A549 (cell line): Measurements from ENCODE around the gene ACAP1. TPM values are rescaled to one million over a fixed set of nuclear protein-coding genes. Genes with fewer than 3 reads are reported as not detected.

Experiments used
- ATAC-seq, 2 experiments: fragments of 200-7000 bp in 1 of 2; fragments of >200 bp in 1 of 2; cut with Nextera tagmentation in 1 of 2; cut with Tn5 transposase in 1 of 2; 3 replicates each; pipeline versions ENCODE4 v1.8.0 to v1.9.1; 2018 to 2020; ENCODE audit warnings: mild to moderate bottlenecking in 1 of 2, moderate library complexity in 1 of 2
- CTCF ChIA-PET: fragments of 300-600 bp; sonication (Branson Sonifier 250); formaldehyde crosslinking; extraction: SDS; loops from one replicate; lab custom pipeline; 2021; ENCODE audit warnings: antibody characterized with exemption, inconsistent platforms; lab: Yijun Ruan, JAX
- POLR2A ChIA-PET: fragments of 350-600 bp; formaldehyde crosslinking; extraction: SDS; loops from one replicate; lab custom pipeline; 2021; ENCODE audit warnings: antibody characterized with exemption, inconsistent platforms; lab: Yijun Ruan, JAX
- DNase-seq, 2 experiments: peaks; one replicate each; pipeline versions ENCODE4 v3.0.0 to v3.0.0-alpha.2; 2011 to 2016; ENCODE audit warnings: low read depth in 1 of 2, low spot score in 1 of 2
- FAIRE-seq: peaks from 2 replicates; lab custom pipeline; 2011; peaks lifted over from hg19 to GRCh38; lab: Jason Lieb, UNC
- H3K27ac ChIP-seq, 2 experiments: fragments of >200 bp; sonication (Bioruptor Twin); formaldehyde crosslinking; 3 replicates each; pipeline ENCODE4 v1.5.1; 2016 to 2017
- H3K4me1 ChIP-seq: fragments of >200 bp; sonication (Bioruptor Twin); formaldehyde crosslinking; 3 replicates; pipeline ENCODE4 v1.6.1; 2016
- H3K4me2 ChIP-seq: fragments of >200 bp; sonication (Bioruptor Twin); formaldehyde crosslinking; 3 replicates; pipeline ENCODE4 v1.6.1; 2016
- H3K4me3 ChIP-seq: fragments of >200 bp; sonication (Bioruptor Twin); formaldehyde crosslinking; 3 replicates; pipeline ENCODE4 v1.5.1; 2016
- H3K9me3 ChIP-seq: fragments of >200 bp; sonication (Bioruptor Twin); formaldehyde crosslinking; 3 replicates; pipeline ENCODE4 v1.6.1; 2016
- BHLHE40 ChIP-seq: IDR thresholded peaks from 2 replicates; pipeline ENCODE4 v1.6.1; 2012; ENCODE audit warnings: low read depth, low read length, inconsistent platforms
- CEBPB ChIP-seq, 2 experiments: fragments of >200 bp in 1 of 2; sonication (Bioruptor Twin) in 1 of 2; formaldehyde crosslinking in 1 of 2; IDR thresholded peaks; 2 replicates each; pipeline ENCODE4 v1.6.1; 2012 to 2016
- EHMT2 ChIP-seq: fragments of 200-600 bp; sonication (generic); IDR thresholded peaks from 2 replicates; pipeline ENCODE4 v1.6.1; 2016; ENCODE audit warnings: antibody characterized with exemption, low read depth, mild to moderate bottlenecking, moderate library complexity
- EP300 ChIP-seq, 2 experiments: fragments of >200 bp; sonication (Bioruptor Twin); formaldehyde crosslinking; IDR thresholded peaks; 2 replicates in 1 of 2; 3 replicates in 1 of 2; pipeline ENCODE4 v1.6.1; 2016 to 2017
- FOSB ChIP-seq: fragments of 250-450 bp; sonication (Bioruptor Pico); IDR thresholded peaks from 2 replicates; pipeline ENCODE4 v1.5.0; 2020; ENCODE audit warnings: mild to moderate bottlenecking, moderate library complexity
- FOXS1 ChIP-seq: fragments of 250-450 bp; sonication (Bioruptor Pico); IDR thresholded peaks from 2 replicates; pipeline ENCODE4 v1.5.0; 2020; ENCODE audit warnings: mild to moderate bottlenecking, moderate library complexity
- HDAC2 ChIP-seq: fragments of 200-600 bp; sonication (generic); IDR thresholded peaks from 2 replicates; pipeline ENCODE4 v1.6.1; 2016
- NFE2L2 ChIP-seq: fragments of 150-350 bp; conservative IDR thresholded peaks from 2 replicates; pipeline ENCODE4 v1.6.1; 2014; ENCODE audit warnings: low read length
- PHF8 ChIP-seq: fragments of 200-600 bp; sonication (generic); IDR thresholded peaks from 2 replicates; pipeline ENCODE4 v1.6.1; 2016; ENCODE audit warnings: low read depth, mild to moderate bottlenecking, antibody characterized with exemption, moderate library complexity, borderline replicate concordance
- POLR2A ChIP-seq: IDR thresholded peaks from 2 replicates; pipeline ENCODE4 v1.6.1; 2012; ENCODE audit warnings: mild to moderate bottlenecking, low read length
- RAD21 ChIP-seq, 2 experiments: fragments of >200 bp in 1 of 2; sonication (Bioruptor Twin) in 1 of 2; formaldehyde crosslinking in 1 of 2; IDR thresholded peaks in 1 of 2; conservative IDR thresholded peaks in 1 of 2; 2 replicates in 1 of 2; 3 replicates in 1 of 2; pipeline ENCODE4 v1.6.1; 2012 to 2018; ENCODE audit warnings: inconsistent platforms in 1 of 2
- SMC3 ChIP-seq: fragments of >200 bp; sonication (Bioruptor Twin); formaldehyde crosslinking; IDR thresholded peaks from 3 replicates; pipeline ENCODE4 v1.6.1; 2018; ENCODE audit warnings: inconsistent platforms
- TP53 ChIP-seq: fragments of 250-450 bp; sonication (Bioruptor Pico); IDR thresholded peaks from 2 replicates; pipeline ENCODE4 v1.5.0; 2021; ENCODE audit warnings: mild to moderate bottlenecking, moderate library complexity
- ZSCAN20 ChIP-seq: fragments of 250-450 bp; sonication (Bioruptor Pico); IDR thresholded peaks from 2 replicates; pipeline ENCODE4 v1.8.0; 2022; ENCODE audit warnings: mild to moderate bottlenecking, moderate library complexity
- WGBS: methylation state at CpG from one replicate; pipeline ENCODE4 v1.1.6; 2017; ENCODE audit errors: missing lambda C conversion rate; 5-methylcytosine and 5-hydroxymethylcytosine counted together
- polyA plus RNA-seq, 4 experiments: library from polyadenylated mRNA; depleted of rRNA in 3 of 4; stranded (reverse); fragments of >200 nt; fragmentation: RNase III in 1 of 4; extraction: RNeasy Plus Mini Kit Qiagen cat#74134 plus additional on column Dnase treatment in 1 of 4; gene quantifications; 2 replicates in 3 of 4; 3 replicates in 1 of 4; pipeline ENCODE4 v1.2.3, GENCODE V29; 2011 to 2017
- TF ChIP-seq, protein P1 (sequence below): IDR thresholded peaks from 2 replicates; pipeline ENCODE4 v1.6.1; 2012
- TF ChIP-seq, protein P2 (sequence below): fragments of 250-450 bp; sonication (Bioruptor Pico); IDR thresholded peaks from 2 replicates; pipeline ENCODE4 v1.5.0; 2021; ENCODE audit warnings: mild to moderate bottlenecking, moderate library complexity, borderline replicate concordance
- TF ChIP-seq, protein P3 (sequence below): fragments of >200 bp; sonication (Bioruptor Twin); formaldehyde crosslinking; IDR thresholded peaks from 3 replicates; pipeline ENCODE4 v1.5.1; 2016
- TF ChIP-seq, protein P4 (sequence below): fragments of >200 bp; sonication (Bioruptor Twin); formaldehyde crosslinking; IDR thresholded peaks from 3 replicates; pipeline ENCODE4 v1.6.1; 2016

Gene ACAP1
- polyA plus RNA-seq, 2 of the 4 experiments (the other 2 are of a cell fraction), result 0.41 to 1.3 TPM

DNA sequence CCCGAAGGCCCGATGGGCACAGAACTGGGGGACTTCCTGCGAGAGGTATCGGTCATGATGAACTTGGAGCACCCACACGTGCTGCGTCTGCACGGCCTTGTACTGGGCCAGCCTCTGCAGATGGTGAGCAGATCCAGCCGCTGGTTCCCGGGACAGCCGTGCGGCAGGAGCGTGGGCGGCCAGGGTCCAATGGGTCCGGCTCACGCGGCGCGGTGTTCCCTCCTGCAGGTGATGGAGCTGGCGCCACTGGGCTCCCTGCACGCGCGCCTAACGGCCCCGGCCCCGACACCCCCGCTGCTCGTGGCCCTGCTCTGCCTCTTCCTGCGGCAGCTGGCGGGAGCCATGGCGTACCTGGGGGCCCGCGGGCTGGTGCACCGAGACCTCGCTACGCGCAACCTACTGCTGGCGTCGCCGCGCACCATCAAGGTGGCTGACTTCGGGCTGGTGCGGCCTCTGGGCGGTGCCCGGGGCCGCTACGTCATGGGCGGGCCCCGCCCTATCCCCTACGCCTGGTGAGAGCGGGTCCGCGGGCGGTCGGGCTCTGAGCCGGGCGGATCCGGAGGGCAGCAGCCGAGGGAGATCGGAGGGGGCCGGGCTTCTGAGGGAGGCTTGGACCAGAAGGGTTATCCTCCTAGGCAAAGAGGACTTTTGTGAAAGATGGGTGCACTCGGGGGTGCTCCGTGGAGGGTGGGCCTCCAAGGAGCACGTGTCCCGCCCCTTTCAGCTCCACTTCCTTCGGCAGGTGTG, 47.6 kb downstream of the ACAP1 start:
- H3K4me3 ChIP-seq, result no peak overlapping the region
- WGBS, result 95% methylated on average over 63 of the region's 65 CpGs
- no peak overlapping the region for H3K27ac ChIP-seq
- peaks cover 15% of the 10 kb centered on the region for H3K9me3 ChIP-seq
- DNase-seq (no peak), ATAC-seq (no peak), FAIRE-seq (no peak)
- H3K4me2 ChIP-seq, result no peak overlapping the region
- no peak for TF ChIP-seq EHMT2
- no peak for TF ChIP-seq NFE2L2
- TF ChIP-seq, protein P1, sequence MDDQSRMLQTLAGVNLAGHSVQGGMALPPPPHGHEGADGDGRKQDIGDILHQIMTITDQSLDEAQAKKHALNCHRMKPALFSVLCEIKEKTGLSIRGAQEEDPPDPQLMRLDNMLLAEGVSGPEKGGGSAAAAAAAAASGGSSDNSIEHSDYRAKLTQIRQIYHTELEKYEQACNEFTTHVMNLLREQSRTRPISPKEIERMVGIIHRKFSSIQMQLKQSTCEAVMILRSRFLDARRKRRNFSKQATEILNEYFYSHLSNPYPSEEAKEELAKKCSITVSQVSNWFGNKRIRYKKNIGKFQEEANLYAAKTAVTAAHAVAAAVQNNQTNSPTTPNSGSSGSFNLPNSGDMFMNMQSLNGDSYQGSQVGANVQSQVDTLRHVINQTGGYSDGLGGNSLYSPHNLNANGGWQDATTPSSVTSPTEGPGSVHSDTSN, result no peak
- TF ChIP-seq FOSB (CRISPR knock-in tag), result no peak
- TF ChIP-seq, protein P2, sequence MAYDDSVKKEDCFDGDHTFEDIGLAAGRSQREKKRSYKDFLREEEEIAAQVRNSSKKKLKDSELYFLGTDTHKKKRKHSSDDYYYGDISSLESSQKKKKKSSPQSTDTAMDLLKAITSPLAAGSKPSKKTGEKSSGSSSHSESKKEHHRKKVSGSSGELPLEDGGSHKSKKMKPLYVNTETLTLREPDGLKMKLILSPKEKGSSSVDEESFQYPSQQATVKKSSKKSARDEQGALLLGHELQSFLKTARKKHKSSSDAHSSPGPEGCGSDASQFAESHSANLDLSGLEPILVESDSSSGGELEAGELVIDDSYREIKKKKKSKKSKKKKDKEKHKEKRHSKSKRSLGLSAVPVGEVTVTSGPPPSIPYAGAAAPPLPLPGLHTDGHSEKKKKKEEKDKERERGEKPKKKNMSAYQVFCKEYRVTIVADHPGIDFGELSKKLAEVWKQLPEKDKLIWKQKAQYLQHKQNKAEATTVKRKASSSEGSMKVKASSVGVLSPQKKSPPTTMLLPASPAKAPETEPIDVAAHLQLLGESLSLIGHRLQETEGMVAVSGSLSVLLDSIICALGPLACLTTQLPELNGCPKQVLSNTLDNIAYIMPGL (CRISPR knock-in tag), result no peak
- TF ChIP-seq, protein P3, sequence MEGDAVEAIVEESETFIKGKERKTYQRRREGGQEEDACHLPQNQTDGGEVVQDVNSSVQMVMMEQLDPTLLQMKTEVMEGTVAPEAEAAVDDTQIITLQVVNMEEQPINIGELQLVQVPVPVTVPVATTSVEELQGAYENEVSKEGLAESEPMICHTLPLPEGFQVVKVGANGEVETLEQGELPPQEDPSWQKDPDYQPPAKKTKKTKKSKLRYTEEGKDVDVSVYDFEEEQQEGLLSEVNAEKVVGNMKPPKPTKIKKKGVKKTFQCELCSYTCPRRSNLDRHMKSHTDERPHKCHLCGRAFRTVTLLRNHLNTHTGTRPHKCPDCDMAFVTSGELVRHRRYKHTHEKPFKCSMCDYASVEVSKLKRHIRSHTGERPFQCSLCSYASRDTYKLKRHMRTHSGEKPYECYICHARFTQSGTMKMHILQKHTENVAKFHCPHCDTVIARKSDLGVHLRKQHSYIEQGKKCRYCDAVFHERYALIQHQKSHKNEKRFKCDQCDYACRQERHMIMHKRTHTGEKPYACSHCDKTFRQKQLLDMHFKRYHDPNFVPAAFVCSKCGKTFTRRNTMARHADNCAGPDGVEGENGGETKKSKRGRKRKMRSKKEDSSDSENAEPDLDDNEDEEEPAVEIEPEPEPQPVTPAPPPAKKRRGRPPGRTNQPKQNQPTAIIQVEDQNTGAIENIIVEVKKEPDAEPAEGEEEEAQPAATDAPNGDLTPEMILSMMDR, result no peak
- no peak for TF ChIP-seq CEBPB (IDR thresholded peaks at IDR 0.05)
- ChIA-PET CTCF (interaction anchor here (1.0 to 17.1 kb wide), 7 partner anchors 9 to 177 kb away, joined by 3 to 139 read pairs (median 7); partner anchors contain the start of genes KCTD11 and TMEM95), POLR2A (interaction anchor here (0.6 to 1.3 kb wide), 2 partner anchors 10 to 339 kb away, joined by 4 to 5 read pairs; partner anchors contain the start of gene PLSCR3)
- H3K4me1 ChIP-seq, result no peaks in the 10 kb centered on the region

DNA sequence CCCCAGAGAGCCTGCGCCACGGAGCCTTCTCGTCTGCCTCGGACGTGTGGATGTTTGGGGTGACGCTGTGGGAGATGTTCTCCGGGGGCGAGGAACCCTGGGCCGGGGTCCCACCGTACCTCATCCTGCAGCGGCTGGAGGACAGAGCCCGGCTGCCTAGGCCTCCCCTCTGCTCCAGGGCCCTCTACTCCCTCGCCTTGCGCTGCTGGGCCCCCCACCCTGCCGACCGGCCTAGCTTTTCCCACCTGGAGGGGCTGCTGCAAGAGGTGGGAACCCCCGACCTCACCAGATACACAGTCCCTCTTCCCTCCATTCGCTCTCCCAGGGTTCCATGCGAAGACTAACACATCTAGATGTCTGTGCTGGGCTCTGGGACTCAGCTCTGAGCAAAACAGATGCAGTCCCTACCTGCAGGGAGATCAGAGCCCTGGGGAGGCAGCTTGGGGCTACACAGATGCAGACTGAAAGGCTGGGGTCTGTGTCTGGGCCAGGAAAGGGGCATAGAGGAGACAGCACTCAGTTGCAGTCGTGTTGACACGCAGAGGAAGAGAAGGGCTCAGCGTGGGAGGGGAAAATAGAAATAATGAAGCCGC, 48.3 kb downstream of the ACAP1 start:
- FAIRE-seq, result no peak
- TF ChIP-seq FOXS1 (CRISPR knock-in tag), result no peak
- TF ChIP-seq HDAC2, result no peak
- TF ChIP-seq RAD21 (conservative IDR thresholded peaks at IDR 0.05 in 1 of 2, IDR thresholded peaks at IDR 0.05 in 1 of 2), result no peak
- TF ChIP-seq PHF8, result no peak
- TF ChIP-seq ZSCAN20, result no peak
- TF ChIP-seq, protein P2 (CRISPR knock-in tag), result no peak
- TF ChIP-seq SMC3, result no peak
- no peak for TF ChIP-seq EP300 (IDR thresholded peaks at IDR 0.05)
- TF ChIP-seq POLR2A, result no peak
- TF ChIP-seq, protein P3, result no peak
- no peak for TF ChIP-seq BHLHE40
- no peak for TF ChIP-seq TP53 (CRISPR knock-in tag)
- TF ChIP-seq, protein P4, sequence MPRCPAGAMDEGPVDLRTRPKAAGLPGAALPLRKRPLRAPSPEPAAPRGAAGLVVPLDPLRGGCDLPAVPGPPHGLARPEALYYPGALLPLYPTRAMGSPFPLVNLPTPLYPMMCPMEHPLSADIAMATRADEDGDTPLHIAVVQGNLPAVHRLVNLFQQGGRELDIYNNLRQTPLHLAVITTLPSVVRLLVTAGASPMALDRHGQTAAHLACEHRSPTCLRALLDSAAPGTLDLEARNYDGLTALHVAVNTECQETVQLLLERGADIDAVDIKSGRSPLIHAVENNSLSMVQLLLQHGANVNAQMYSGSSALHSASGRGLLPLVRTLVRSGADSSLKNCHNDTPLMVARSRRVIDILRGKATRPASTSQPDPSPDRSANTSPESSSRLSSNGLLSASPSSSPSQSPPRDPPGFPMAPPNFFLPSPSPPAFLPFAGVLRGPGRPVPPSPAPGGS, result no peak
- no peak overlapping the region for H3K27ac ChIP-seq
- WGBS, result 90% methylated on average over 21 of the region's 23 CpGs
- ChIA-PET CTCF (interaction anchor here (1.4 to 17.1 kb wide), 6 partner anchors 10 to 176 kb away, joined by 3 to 139 read pairs (median 7); partner anchors contain the start of genes KCTD11 and TMEM95), POLR2A (no interaction called here)
- H3K9me3 ChIP-seq, result peaks cover 9% of the 10 kb centered on the region
- H3K4me3 ChIP-seq, result no peak overlapping the region
- DNase-seq, result no peak
- no peaks in the 10 kb centered on the region for H3K4me1 ChIP-seq
- no peak overlapping the region for H3K4me2 ChIP-seq
- no peak for ATAC-seq
